ENCODE results near the gene KRT6C.

DNA sequence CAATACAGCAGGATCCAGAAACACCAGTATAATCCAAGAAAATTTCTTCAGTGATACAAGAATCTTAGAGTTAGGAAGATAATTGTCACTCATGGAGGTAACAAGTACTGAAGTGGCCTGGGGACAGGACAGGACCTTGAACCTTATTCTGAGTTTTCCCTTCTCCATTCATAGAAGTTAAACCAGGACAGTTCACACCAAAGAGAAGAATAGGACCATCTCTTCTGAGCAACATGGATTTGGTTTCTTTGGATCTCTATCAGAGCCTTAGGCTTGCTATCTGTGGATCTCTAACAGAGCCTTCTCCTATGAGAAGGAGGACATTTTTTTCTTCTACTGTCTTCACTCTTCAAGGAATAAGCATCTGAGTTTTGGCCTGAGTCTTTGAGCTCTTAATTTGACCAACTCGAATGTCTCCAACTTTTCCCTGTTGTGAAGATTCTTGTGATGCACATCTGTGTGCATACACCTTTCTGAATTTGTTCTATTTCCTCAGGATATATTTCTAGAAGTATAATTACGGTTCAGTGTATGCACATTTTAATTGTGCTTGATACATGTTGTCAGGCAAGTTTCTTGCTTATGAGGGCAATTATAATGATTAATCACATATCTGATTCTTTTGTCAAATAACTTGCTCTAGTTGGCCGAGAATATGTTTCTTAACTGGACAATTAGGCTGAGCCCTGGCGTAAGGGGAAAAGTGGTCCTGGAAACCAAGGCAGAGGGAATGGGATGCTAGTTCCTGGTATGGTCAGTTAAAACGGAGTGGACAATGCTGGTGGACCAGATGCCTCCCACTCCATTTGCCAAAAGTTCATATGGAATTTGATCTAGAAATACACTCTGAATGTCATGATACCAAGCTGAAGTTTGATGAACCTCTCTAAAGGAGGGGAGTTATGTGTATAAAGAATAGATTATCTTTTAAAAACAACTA is 12.8 kb upstream of the KRT6C start:
- TF ChIP-seq, protein P1, sequence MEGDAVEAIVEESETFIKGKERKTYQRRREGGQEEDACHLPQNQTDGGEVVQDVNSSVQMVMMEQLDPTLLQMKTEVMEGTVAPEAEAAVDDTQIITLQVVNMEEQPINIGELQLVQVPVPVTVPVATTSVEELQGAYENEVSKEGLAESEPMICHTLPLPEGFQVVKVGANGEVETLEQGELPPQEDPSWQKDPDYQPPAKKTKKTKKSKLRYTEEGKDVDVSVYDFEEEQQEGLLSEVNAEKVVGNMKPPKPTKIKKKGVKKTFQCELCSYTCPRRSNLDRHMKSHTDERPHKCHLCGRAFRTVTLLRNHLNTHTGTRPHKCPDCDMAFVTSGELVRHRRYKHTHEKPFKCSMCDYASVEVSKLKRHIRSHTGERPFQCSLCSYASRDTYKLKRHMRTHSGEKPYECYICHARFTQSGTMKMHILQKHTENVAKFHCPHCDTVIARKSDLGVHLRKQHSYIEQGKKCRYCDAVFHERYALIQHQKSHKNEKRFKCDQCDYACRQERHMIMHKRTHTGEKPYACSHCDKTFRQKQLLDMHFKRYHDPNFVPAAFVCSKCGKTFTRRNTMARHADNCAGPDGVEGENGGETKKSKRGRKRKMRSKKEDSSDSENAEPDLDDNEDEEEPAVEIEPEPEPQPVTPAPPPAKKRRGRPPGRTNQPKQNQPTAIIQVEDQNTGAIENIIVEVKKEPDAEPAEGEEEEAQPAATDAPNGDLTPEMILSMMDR (IDR thresholded peaks at IDR 0.05) = no peak
- TF ChIP-seq POLR2A (IDR thresholded peaks at IDR 0.05) = no peak

Measured in heart left ventricle (tissue), 13 donors.